Endodermal cell (in vitro differentiated cells): Measurements from ENCODE around the gene RAB3GAP2. TPM values are rescaled to one million over a fixed set of nuclear protein-coding genes. Genes with fewer than 3 reads are reported as not detected.
A peak's percentile ranks its signal among the peaks of the same experiment; 100 is the strongest.
"Not testable (repeated sequence)": the region's sequence is repeated elsewhere in the genome, so short reads cannot be mapped to it uniquely, and the experiment has no call there.

Source experiments
- DNase-seq: peaks from one replicate; pipeline ENCODE4 v3.0.0-alpha.2; 2017
- H3K27ac ChIP-seq: 2 replicates; pipeline ENCODE4 v1.5.1; 2013; ENCODE audit warnings: mild to moderate bottlenecking, low read depth, low read length, moderate library complexity
- H3K27me3 ChIP-seq: 2 replicates; pipeline ENCODE4 v1.6.1; 2013; ENCODE audit warnings: mild to moderate bottlenecking, low read length, moderate library complexity; ENCODE audit not compliant: insufficient read depth, control insufficient read depth, poor library complexity, severe bottlenecking
- H3K36me3 ChIP-seq: 2 replicates; pipeline ENCODE4 v1.7.0; 2013; ENCODE audit warnings: mild to moderate bottlenecking, low read length, moderate library complexity; ENCODE audit not compliant: control insufficient read depth, insufficient read depth
- H3K4me1 ChIP-seq: one replicate; pipeline ENCODE4 v1.7.0; 2013; ENCODE audit warnings: low read length; ENCODE audit not compliant: control insufficient read depth, insufficient read depth
- H3K4me3 ChIP-seq: 2 replicates; pipeline ENCODE4 v1.5.1; 2013; ENCODE audit warnings: mild to moderate bottlenecking, low read length, moderate library complexity
- H3K9ac ChIP-seq: 2 replicates; pipeline ENCODE4 v1.6.1; 2013; ENCODE audit warnings: mild to moderate bottlenecking, low read length, moderate library complexity; ENCODE audit not compliant: poor library complexity, severe bottlenecking; ENCODE audit errors: extremely low read depth
- H3K9me3 ChIP-seq: 2 replicates; pipeline ENCODE4 v1.6.1; 2013; ENCODE audit warnings: mild to moderate bottlenecking, low read length, moderate library complexity; ENCODE audit not compliant: control insufficient read depth
- H3K27ac Mint-ChIP-seq: 2 replicates; pipeline ENCODE4 v1.8.0; 2020; ENCODE audit warnings: mixed read lengths
- H3K27me3 Mint-ChIP-seq: 2 replicates; pipeline ENCODE4 v1.8.0; 2021; ENCODE audit warnings: mild to moderate bottlenecking, mixed read lengths; ENCODE audit not compliant: insufficient read depth
- H3K36me3 Mint-ChIP-seq: 2 replicates; pipeline ENCODE4 v1.8.0; 2020; ENCODE audit warnings: low read depth, mixed read lengths
- H3K4me1 Mint-ChIP-seq: 2 replicates; pipeline ENCODE4 v1.8.0; 2020; ENCODE audit warnings: mixed read lengths
- H3K4me3 Mint-ChIP-seq: 2 replicates; pipeline ENCODE4 v1.8.0; 2020; ENCODE audit warnings: mild to moderate bottlenecking, moderate library complexity, mixed read lengths
- H3K9me3 Mint-ChIP-seq: 2 replicates; pipeline ENCODE4 v1.8.0; 2020; ENCODE audit warnings: mild to moderate bottlenecking, mixed read lengths
- WGBS, 2 experiments: methylation state at CpG; one replicate each; pipeline versions ENCODE4 v1.1.5 to v1.1.7; 2013; ENCODE audit warnings: missing lambda C conversion rate in 2 of 2, mixed read lengths in 1 of 2; ENCODE audit not compliant: insufficient coverage in 1 of 2, insufficient read length in 1 of 2; 5-methylcytosine and 5-hydroxymethylcytosine counted together
- total RNA-seq, 2 donors: library from RNA; stranded (reverse); fragmentation: NEBNext Ultra II Directional in 1 of 2; extraction: Animal tissue kit (Norgen Biotek cat#: 25700) in 1 of 2; gene quantifications; 2 replicates in 1 of 2; 3 replicates in 1 of 2; pipeline ENCODE4 v1.2.1, GENCODE V29; 2021
- TF ChIP-seq, protein P1 (sequence below): fragments of 200-600 bp; sonication (generic); conservative IDR thresholded peaks from 2 replicates; pipeline ENCODE4 v1.5.0; 2021; ENCODE audit warnings: antibody characterized with exemption, mild to moderate bottlenecking

The RAB3GAP2 gene
- total RNA-seq, 2 donors from 2014 or later: 39.3 to 50.4 TPM

DNA sequence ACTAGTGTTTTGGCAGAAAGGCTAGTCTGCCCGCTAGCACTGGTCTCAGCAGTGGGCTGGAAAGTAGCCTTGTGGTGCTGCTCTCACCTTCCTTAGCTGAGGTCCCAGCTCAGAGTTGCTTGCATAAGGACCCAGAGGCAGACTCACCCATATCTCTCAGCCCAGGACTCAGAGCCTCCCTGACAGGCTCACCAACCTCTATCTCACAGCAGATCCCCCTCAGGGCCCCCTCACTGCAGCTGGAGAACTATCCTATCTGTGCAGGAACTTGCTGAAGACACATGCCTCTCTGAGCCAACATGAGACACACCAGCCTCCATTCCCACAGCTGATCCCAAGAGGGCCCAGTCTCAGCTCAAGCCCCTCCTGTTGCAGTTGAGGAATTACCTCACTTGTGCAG lies 95.7 kb downstream of the RAB3GAP2 start:
- no peak overlapping the region for H3K27ac ChIP-seq
- H3K36me3 ChIP-seq: peaks cover 63% of the 10 kb centered on the region
- Mint-ChIP-seq H3K4me3 (no peak overlapping the region), H3K27me3 (no peaks in the 10 kb centered on the region), H3K27ac (peak overlapping the region; percentile 50), H3K4me1 (no peaks in the 10 kb centered on the region), H3K36me3 (peaks cover 45% of the 10 kb centered on the region), H3K9me3 (no peaks in the 10 kb centered on the region)
- TF ChIP-seq, protein P1, sequence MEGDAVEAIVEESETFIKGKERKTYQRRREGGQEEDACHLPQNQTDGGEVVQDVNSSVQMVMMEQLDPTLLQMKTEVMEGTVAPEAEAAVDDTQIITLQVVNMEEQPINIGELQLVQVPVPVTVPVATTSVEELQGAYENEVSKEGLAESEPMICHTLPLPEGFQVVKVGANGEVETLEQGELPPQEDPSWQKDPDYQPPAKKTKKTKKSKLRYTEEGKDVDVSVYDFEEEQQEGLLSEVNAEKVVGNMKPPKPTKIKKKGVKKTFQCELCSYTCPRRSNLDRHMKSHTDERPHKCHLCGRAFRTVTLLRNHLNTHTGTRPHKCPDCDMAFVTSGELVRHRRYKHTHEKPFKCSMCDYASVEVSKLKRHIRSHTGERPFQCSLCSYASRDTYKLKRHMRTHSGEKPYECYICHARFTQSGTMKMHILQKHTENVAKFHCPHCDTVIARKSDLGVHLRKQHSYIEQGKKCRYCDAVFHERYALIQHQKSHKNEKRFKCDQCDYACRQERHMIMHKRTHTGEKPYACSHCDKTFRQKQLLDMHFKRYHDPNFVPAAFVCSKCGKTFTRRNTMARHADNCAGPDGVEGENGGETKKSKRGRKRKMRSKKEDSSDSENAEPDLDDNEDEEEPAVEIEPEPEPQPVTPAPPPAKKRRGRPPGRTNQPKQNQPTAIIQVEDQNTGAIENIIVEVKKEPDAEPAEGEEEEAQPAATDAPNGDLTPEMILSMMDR: no peak
- no peaks in the 10 kb centered on the region for H3K27me3 ChIP-seq
- H3K9ac ChIP-seq: no peak overlapping the region
- WGBS, 2 experiments: 98% methylated on average over 1 of the region's 1 CpG; no CpG with 5 or more reads in 1 of the 2 experiments
- no peak for DNase-seq
- no peak overlapping the region for H3K4me3 ChIP-seq
- no peaks in the 10 kb centered on the region for H3K9me3 ChIP-seq
- H3K4me1 ChIP-seq: no peaks in the 10 kb centered on the region

DNA sequence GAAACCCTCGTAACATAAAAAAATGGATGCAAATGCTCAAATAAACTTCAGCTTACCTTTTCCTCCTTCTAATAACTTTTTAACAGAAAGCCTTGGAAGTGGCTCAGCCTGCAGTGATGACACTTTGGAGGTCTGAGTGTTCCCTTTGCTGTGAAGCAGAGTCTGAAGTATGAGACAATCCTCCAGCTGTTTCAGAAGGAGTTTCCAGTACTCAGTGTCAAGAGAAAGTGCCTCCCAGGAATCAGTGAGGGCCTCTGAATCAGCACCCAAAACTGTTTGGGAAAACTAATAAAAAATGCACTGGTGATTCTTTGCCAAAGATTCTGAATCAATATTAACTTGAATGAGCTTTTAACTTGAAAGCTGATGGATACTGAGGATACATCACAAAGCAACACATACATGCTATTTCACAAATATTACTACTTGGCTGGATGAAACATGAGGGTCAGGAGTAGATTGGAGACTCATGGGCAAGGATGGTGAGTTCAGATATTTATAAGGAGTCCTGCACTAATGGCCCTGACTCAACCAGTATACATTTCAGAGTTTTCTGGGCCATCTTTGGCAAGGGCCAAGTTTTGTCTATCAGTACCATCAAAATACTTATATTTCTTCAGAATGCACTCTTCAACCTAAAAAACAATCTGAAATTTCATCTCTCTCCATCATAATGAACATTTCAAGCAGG lies 101.3 kb downstream of the RAB3GAP2 start:
- 88% methylated on average over 1 of the region's 1 CpG; no CpG with 5 or more reads in 1 of the 2 experiments for WGBS, 2 experiments

DNA sequence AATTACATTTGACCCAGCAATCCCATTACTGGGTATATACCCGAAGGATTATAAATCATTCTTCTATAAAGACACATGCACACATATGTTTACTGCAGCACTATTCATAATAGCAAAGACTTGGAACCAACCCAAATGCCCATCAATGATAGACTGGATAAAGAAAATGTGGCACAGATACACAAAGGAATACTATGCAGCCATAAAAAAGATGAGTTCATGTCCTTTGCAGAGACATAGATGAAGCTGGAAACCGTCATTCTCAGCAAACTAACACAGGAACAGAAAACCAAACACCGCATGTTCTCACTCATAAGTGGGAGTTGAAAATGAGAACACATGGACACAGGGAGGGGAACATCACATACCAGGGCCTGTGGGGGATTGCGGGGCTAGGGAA lies 102.4 kb downstream of the RAB3GAP2 start:
- H3K36me3 Mint-ChIP-seq: peaks cover 55% of the 10 kb centered on the region
- WGBS, 2 experiments: 93% methylated on average over 4 of the region's 4 CpGs; no CpG with 5 or more reads in 1 of the 2 experiments
- H3K27me3 ChIP-seq, H3K4me1 Mint-ChIP-seq, H3K9me3 Mint-ChIP-seq, H3K4me3 ChIP-seq, H3K9ac ChIP-seq, H3K27ac Mint-ChIP-seq, H3K27ac ChIP-seq, H3K4me3 Mint-ChIP-seq, DNase-seq, H3K27me3 Mint-ChIP-seq, H3K9me3 ChIP-seq, H3K4me1 ChIP-seq: not testable (repeated sequence)
- peaks cover 71% of the 10 kb centered on the region for H3K36me3 ChIP-seq

More for the DNA sequence above, 101.3 kb downstream of the RAB3GAP2 start:
- Histone ChIP-seq H3K36me3 (peaks cover 67% of the 10 kb centered on the region), H3K9ac (no peak overlapping the region), H3K27me3 (no peaks in the 10 kb centered on the region), H3K9me3 (no peaks in the 10 kb centered on the region), H3K27ac (no peak overlapping the region), H3K4me3 (no peak overlapping the region), H3K4me1 (no peaks in the 10 kb centered on the region)
- H3K27ac Mint-ChIP-seq: no peak overlapping the region
- peaks cover 51% of the 10 kb centered on the region for H3K36me3 Mint-ChIP-seq
- H3K9me3 Mint-ChIP-seq: no peaks in the 10 kb centered on the region
- H3K4me3 Mint-ChIP-seq: no peak overlapping the region
- DNase-seq: no peak
- TF ChIP-seq, protein P1: no peak
- H3K4me1 Mint-ChIP-seq: no peaks in the 10 kb centered on the region
- no peaks in the 10 kb centered on the region for H3K27me3 Mint-ChIP-seq
